ENCODE data around the gene KLK2. TPM values are rescaled to one million over a fixed set of nuclear protein-coding genes. Genes with fewer than 3 reads are reported as not detected.
A peak's percentile ranks its signal among the peaks of the same experiment; 100 is the strongest.

KLK2 gene
- total and polyA plus RNA-seq, 3 experiments from 2014 or later = not detected

DNA sequence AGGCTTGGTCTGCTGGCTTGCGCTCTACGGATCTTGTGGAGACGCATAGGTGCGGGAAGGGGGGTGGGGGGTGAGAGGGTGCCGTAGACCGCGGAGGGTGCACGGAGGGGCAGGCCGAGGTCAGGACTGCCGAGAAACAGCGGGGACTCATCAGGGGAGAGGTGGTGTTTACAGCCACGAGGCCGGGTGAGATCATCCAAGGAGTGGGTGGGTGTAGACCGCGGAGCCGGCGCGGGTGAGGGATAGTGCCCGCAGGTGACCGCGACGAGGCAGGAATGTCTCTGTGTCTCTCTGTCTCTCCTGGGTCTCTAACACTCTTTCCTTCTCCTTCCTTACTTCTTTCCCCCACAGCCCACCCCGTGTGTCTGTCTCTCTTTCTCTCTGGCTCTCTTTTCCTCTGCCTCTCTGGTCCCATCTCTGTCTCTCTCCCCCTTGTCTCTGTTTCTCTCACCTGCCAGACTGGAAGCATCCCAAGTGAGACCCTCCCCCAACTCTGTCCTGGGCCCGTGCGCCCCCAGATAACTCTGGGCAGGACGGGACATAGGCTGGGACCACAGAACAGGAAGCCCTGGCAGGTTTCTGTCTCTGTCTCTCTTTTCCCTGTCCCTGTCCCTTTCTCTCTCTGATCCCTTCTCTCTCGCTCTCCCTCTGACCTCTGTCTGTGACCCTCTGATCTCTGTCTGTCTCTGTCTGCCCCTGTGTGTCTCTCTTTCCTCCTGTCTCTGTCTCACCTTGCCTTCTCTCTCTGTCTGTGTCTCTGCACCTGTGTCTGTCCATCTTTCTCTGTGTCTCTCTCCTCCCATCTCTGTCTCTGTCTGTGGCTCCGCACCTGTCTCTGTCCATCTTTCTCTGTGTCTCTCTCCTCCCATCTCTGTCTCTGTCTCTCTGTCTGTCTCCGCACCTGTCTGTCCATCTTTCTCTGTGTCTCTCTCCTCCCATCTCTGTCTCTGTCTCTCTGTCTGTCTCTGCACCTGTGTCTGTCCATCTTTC, 39.8 kb downstream of the KLK2 start:
- ChIA-PET CTCF (no interaction called here), POLR2A (no interaction called here)
- Histone ChIP-seq H3K27me3 (ENCODE audit: insufficient read depth, low read length, poor library complexity, severe bottlenecking) (peaks cover 13% of the 10 kb centered on the region), H3K4me3 (ENCODE audit: low read length) (no peak overlapping the region), H3K9me3 (ENCODE audit: low read length) (no peaks in the 10 kb centered on the region), H3K4me1 (ENCODE audit: insufficient read depth, low read length) (no peaks in the 10 kb centered on the region), H3K27ac (ENCODE audit: low read depth, low read length) (no peak overlapping the region), H3K36me3 (ENCODE audit: insufficient read depth, low read length) (no peaks in the 10 kb centered on the region)
- Mint-ChIP-seq H3K36me3 (no peaks in the 10 kb centered on the region), H3K27me3 (peaks cover 41 to 43% of the 10 kb centered on the region in 2 donors), H3K4me3 (no peak overlapping the region), H3K27ac (no peak overlapping the region), H3K9me3 (peaks cover 0 to 4% (median 0%) of the 10 kb centered on the region in 5 donors), H3K4me1 (peaks cover 6 to 12% (median 7%) of the 10 kb centered on the region in 3 donors)
- DNase-seq = no peak

DNA sequence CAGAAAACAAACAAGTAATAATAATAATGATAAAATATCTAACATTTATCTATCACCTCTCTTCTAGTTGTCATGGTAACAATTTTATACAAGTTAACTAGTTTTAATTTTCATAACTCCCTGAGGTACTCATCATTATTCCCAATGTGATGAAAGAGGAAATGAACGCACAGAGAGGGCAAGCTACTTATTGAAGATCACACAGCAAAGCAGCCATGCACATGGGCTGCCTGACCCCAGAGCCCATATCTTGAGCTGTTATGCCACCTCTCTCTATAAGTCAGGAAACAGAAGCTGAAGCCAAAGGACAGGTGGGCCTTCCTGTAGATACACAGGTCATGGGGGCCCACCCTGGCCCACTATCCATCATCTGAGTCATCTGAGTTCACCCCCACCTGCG, 42.8 kb downstream of the KLK2 start:
- Histone ChIP-seq H3K36me3 (ENCODE audit: insufficient read depth, low read length) (no peaks in the 10 kb centered on the region), H3K27me3 (ENCODE audit: insufficient read depth, low read length, poor library complexity, severe bottlenecking) (peaks cover 10% of the 10 kb centered on the region), H3K27ac (ENCODE audit: low read depth, low read length) (no peak overlapping the region), H3K4me3 (ENCODE audit: low read length) (no peak overlapping the region), H3K9me3 (ENCODE audit: low read length) (no peaks in the 10 kb centered on the region), H3K4me1 (ENCODE audit: insufficient read depth, low read length) (no peaks in the 10 kb centered on the region)
- no peaks in the 10 kb centered on the region for H3K9me3 Mint-ChIP-seq
- H3K4me1 Mint-ChIP-seq = no peaks in the 10 kb centered on the region
- ChIA-PET POLR2A (no interaction called here), CTCF (no interaction called here)
- H3K27me3 Mint-ChIP-seq = peaks cover 34 to 35% of the 10 kb centered on the region in 2 donors
- H3K27ac Mint-ChIP-seq = no peak overlapping the region
- no peaks in the 10 kb centered on the region for H3K36me3 Mint-ChIP-seq
- H3K4me3 Mint-ChIP-seq = no peak overlapping the region
- no peak for DNase-seq

DNA sequence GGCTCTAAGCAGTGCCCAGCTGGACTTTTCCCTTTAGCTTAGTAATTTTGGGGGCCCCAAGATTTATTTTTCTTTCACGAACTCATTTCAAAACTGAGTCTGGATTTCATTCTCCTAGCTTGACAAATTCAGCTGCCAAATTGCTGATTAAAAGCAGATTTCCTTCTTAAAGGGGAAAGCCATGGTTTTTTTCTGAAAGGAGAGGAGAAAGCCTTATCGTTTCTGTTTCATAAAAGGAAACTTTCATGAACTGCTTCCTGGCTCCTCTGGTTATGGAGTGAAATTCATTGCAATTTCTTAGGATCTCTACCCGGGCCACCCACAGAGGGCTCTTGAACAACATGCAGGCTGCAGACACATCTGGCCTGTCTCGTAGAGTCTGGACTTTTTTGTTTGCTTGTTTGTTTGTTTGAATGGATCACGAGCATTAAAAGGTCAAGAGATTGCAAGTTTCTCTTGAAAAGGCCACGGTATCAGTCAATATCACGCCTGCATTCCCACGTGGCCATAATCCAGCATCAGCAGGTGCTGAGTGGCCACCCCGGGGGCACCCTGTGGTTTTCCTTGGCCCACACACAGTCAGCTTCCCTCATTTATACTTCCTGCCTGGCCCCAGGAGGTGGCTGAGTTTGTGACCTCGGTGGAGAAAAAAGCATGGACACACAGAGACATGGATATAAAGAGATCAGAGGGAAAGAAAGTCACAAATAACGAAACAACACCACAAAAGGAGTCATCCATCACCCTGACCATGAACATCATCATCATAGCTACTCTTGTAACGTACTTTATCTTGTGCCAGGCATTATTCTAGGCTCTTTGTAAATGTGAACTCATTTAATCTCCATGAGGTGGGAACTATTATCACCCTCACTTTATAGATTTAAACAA, 48.4 kb downstream of the KLK2 start:
- H3K9me3 Mint-ChIP-seq = no peaks in the 10 kb centered on the region
- Histone ChIP-seq H3K36me3 (ENCODE audit: insufficient read depth, low read length) (no peaks in the 10 kb centered on the region), H3K4me1 (ENCODE audit: insufficient read depth, low read length) (peaks cover 4% of the 10 kb centered on the region), H3K4me3 (ENCODE audit: low read length) (no peak overlapping the region), H3K27me3 (ENCODE audit: insufficient read depth, low read length, poor library complexity, severe bottlenecking) (peaks cover 12% of the 10 kb centered on the region), H3K27ac (ENCODE audit: low read depth, low read length) (no peak overlapping the region), H3K9me3 (ENCODE audit: low read length) (no peaks in the 10 kb centered on the region)
- no peak for DNase-seq
- peaks cover 28 to 47% of the 10 kb centered on the region in 2 donors for H3K27me3 Mint-ChIP-seq
- POLR2A ChIA-PET = no interaction called here
- CTCF ChIA-PET = interaction anchor here (0.6 to 2.2 kb wide), 10 partner anchors 10 to 565 kb away, joined by 3 to 10 read pairs (median 4); no protein-coding TSS in a partner anchor
- H3K36me3 Mint-ChIP-seq = no peaks in the 10 kb centered on the region
- H3K4me3 Mint-ChIP-seq = no peak overlapping the region
- peaks cover 7 to 10% (median 8%) of the 10 kb centered on the region in 3 donors for H3K4me1 Mint-ChIP-seq
- H3K27ac Mint-ChIP-seq = no peak overlapping the region

DNA sequence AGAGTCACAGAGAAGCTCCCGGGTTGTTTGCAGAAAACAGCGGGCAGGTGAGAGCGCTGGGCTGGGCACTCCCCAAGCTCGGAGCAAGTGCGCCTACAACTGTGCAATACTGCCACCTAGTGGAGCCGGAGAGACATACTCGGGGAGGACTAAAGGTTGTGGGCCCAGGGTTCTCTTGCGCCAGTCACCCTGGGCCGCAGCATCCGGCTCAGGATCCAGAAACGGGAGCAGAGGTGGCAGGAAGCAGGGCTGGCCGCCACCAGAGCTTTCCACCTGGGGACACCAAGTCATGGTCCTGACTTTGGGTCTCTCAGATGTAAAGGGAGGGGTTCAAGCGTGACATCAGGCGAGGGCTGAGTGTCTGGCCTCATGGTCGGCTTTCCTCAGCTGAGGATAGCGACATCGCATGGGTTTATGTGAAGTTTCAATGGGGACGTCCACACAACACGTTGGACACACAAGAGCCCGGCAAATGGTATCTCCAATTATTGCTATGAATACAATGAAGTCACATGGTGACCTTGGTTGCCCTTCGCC, 49.1 kb downstream of the KLK2 start:
- CTCF ChIA-PET = interaction anchor here (0.6 to 2.2 kb wide), 9 partner anchors 9 to 565 kb away, joined by 3 to 10 read pairs (median 4); no protein-coding TSS in a partner anchor
- no peak overlapping the region for H3K4me3 Mint-ChIP-seq
- no peak overlapping the region for H3K4me3 ChIP-seq (ENCODE audit: low read length)
- no peaks in the 10 kb centered on the region for H3K9me3 Mint-ChIP-seq
- H3K27me3 Mint-ChIP-seq = peaks cover 23 to 45% of the 10 kb centered on the region in 2 donors
- H3K9me3 ChIP-seq (ENCODE audit: low read length) = no peaks in the 10 kb centered on the region
- no peaks in the 10 kb centered on the region for H3K36me3 ChIP-seq (ENCODE audit: insufficient read depth, low read length)
- POLR2A ChIA-PET = no interaction called here
- peaks cover 12% of the 10 kb centered on the region for H3K27me3 ChIP-seq (ENCODE audit: insufficient read depth, low read length, poor library complexity, severe bottlenecking)
- H3K27ac ChIP-seq (ENCODE audit: low read depth, low read length) = no peak overlapping the region
- peaks cover 4% of the 10 kb centered on the region for H3K4me1 ChIP-seq (ENCODE audit: insufficient read depth, low read length)
- DNase-seq = peak; percentile 54 to 76 (median 59)
- H3K36me3 Mint-ChIP-seq = no peaks in the 10 kb centered on the region
- no peak overlapping the region for H3K27ac Mint-ChIP-seq
- H3K4me1 Mint-ChIP-seq = peaks cover 7 to 10% (median 8%) of the 10 kb centered on the region in 3 donors

DNA sequence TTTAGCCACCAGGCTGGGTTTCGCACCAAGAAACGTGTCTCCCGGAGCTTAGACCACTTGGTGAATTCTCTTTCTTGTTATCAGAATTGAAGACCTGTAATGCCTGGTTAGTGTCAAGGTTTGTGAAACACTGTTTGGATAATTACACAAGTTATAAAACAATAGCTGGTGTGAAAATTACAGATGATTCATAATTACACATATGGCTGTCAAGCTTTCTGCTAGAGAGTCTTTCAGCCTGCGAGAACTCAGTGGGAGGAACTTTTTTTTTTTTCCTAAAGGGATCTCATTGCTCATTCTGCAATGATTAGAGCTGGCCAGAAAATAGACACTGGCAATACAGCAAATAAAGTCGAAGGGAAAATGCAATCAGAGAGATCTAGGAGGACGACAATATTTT, 51.3 kb downstream of the KLK2 start:
- Mint-ChIP-seq H3K9me3 (no peaks in the 10 kb centered on the region), H3K27me3 (peaks cover 21 to 37% of the 10 kb centered on the region in 2 donors), H3K27ac (no peak overlapping the region), H3K4me1 (peaks cover 7 to 10% (median 8%) of the 10 kb centered on the region in 3 donors), H3K36me3 (peaks cover 0 to 2% (median 0%) of the 10 kb centered on the region in 3 donors), H3K4me3 (no peak overlapping the region)
- Histone ChIP-seq H3K4me3 (ENCODE audit: low read length) (no peak overlapping the region), H3K9me3 (ENCODE audit: low read length) (no peaks in the 10 kb centered on the region), H3K27me3 (ENCODE audit: insufficient read depth, low read length, poor library complexity, severe bottlenecking) (peaks cover 7% of the 10 kb centered on the region), H3K27ac (ENCODE audit: low read depth, low read length) (no peak overlapping the region), H3K4me1 (ENCODE audit: insufficient read depth, low read length) (peaks cover 4% of the 10 kb centered on the region), H3K36me3 (ENCODE audit: insufficient read depth, low read length) (no peaks in the 10 kb centered on the region)
- DNase-seq = no peak
- ChIA-PET CTCF (no interaction called here), POLR2A (no interaction called here)

DNA sequence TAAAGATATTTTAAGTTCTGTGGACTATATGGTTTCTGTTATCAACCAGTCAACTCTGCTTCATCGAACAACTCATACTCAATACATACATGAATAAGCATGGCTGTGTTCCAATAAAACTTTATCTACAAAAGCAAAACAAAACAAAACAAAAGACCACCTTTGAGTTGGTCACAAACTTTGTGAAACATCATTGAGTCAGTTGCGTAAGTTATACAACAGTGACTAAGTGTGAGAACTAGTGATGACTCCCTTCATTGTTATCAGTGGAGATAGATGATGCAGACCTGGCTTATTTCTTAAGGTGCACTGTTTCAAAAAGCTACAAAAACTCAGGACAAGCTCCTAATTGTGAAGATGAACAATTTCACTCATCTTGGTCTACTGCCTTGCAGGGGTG, 52.5 kb downstream of the KLK2 start:
- Histone ChIP-seq H3K27ac (ENCODE audit: low read depth, low read length) (no peak overlapping the region), H3K27me3 (ENCODE audit: insufficient read depth, low read length, poor library complexity, severe bottlenecking) (peaks cover 7% of the 10 kb centered on the region), H3K36me3 (ENCODE audit: insufficient read depth, low read length) (no peaks in the 10 kb centered on the region), H3K9me3 (ENCODE audit: low read length) (no peaks in the 10 kb centered on the region), H3K4me3 (ENCODE audit: low read length) (no peak overlapping the region), H3K4me1 (ENCODE audit: insufficient read depth, low read length) (peaks cover 4% of the 10 kb centered on the region)
- Mint-ChIP-seq H3K9me3 (peaks cover 0 to 2% (median 0%) of the 10 kb centered on the region in 5 donors), H3K27me3 (peaks cover 18 to 36% of the 10 kb centered on the region in 2 donors), H3K4me1 (peaks cover 7 to 10% (median 9%) of the 10 kb centered on the region in 3 donors), H3K4me3 (no peak overlapping the region), H3K36me3 (peaks cover 0 to 2% (median 0%) of the 10 kb centered on the region in 3 donors), H3K27ac (no peak overlapping the region)
- DNase-seq = no peak
- POLR2A ChIA-PET = no interaction called here
- CTCF ChIA-PET = no interaction called here

DNA sequence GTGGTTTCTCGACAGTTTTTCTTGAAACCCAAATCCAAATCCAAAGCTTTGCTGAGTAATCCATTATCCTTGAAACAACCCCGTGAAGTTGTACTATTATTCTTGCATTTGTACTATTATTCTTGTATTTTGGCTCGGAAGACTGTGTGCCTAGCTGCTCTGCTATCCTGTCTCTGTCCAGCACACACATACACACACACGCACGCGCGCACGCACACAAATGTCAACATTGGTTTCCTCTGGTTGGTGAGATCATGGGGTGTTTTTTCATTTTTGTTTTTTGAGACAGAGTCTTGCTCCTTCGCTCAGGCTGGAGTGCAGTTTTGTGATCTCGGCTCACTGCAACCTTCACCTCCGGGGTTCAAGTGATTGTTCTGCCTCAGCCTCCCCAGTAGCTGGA, 52.9 kb downstream of the KLK2 start:
- Mint-ChIP-seq H3K36me3 (peaks cover 0 to 2% (median 0%) of the 10 kb centered on the region in 3 donors), H3K27me3 (peaks cover 20 to 38% of the 10 kb centered on the region in 2 donors), H3K4me1 (peaks cover 7 to 10% (median 9%) of the 10 kb centered on the region in 3 donors), H3K9me3 (peaks cover 0 to 2% (median 0%) of the 10 kb centered on the region in 5 donors), H3K4me3 (no peak overlapping the region), H3K27ac (peak overlapping the region in 1 of 8 donors; percentile 35)
- Histone ChIP-seq H3K27me3 (ENCODE audit: insufficient read depth, low read length, poor library complexity, severe bottlenecking) (peaks cover 7% of the 10 kb centered on the region), H3K27ac (ENCODE audit: low read depth, low read length) (no peak overlapping the region), H3K4me3 (ENCODE audit: low read length) (no peak overlapping the region), H3K4me1 (ENCODE audit: insufficient read depth, low read length) (peaks cover 4% of the 10 kb centered on the region), H3K36me3 (ENCODE audit: insufficient read depth, low read length) (no peaks in the 10 kb centered on the region), H3K9me3 (ENCODE audit: low read length) (no peaks in the 10 kb centered on the region)
- DNase-seq = no peak
- CTCF ChIA-PET = no interaction called here
- POLR2A ChIA-PET = no interaction called here
